HepG2 (cell line): ENCODE results near the gene PPP3CB. TPM values are rescaled to one million over a fixed set of nuclear protein-coding genes. Genes with fewer than 3 reads are reported as not detected.

Experiments used
- ATAC-seq: fragments of 200-7000 bp; cut with Tn5 transposase; 3 replicates; pipeline ENCODE4 v1.9.1; 2020; ENCODE audit warnings: mild to moderate bottlenecking, moderate library complexity
- BruUV-seq: library from RNA; stranded (reverse); fragments of 400-500 nt; replicated peaks from 2 replicates; lab custom pipeline; 2021; lab: Mats Ljungman, UMichigan
- CTCF ChIA-PET: fragments of 300-600 bp; formaldehyde crosslinking; extraction: SDS; loops from one replicate; lab custom pipeline; 2021; ENCODE audit warnings: low total read pairs, inconsistent platforms, low intra/inter-chr PET ratio; lab: Yijun Ruan, JAX
- POLR2A ChIA-PET: fragments of 350-600 bp; sonication (Branson Sonifier 250); formaldehyde crosslinking; loops from one replicate; lab custom pipeline; 2020; ENCODE audit warnings: antibody characterized with exemption, inconsistent platforms; lab: Yijun Ruan, JAX
- DNase-seq: peaks from one replicate; pipeline ENCODE4 v3.0.0-alpha.2; 2015; ENCODE audit warnings: low spot score
- FAIRE-seq: peaks from 3 replicates; lab custom pipeline; 2011; peaks lifted over from hg19 to GRCh38; lab: Jason Lieb, UNC
- H2AFZ ChIP-seq: one replicate; pipeline ENCODE4 v1.6.1; 2011; ENCODE audit warnings: low read length, inconsistent platforms
- H3K27ac ChIP-seq: fragments of 300-600 bp; 3 replicates; pipeline ENCODE4 v1.8.0; 2011; ENCODE audit warnings: mixed run types, mild to moderate bottlenecking, mixed read lengths, low read length, inconsistent platforms; ENCODE audit not compliant: insufficient read depth; ENCODE audit errors: extremely low read length
- H3K27me3 ChIP-seq, 2 experiments: fragments of 200-600 bp in 1 of 2; 2 replicates in 1 of 2; 3 replicates in 1 of 2; pipeline versions ENCODE4 v1.6.0 to v1.8.0; 2011; ENCODE audit warnings: low read length in 2 of 2, mild to moderate bottlenecking in 2 of 2, moderate library complexity in 2 of 2, inconsistent platforms in 1 of 2; ENCODE audit not compliant: insufficient read depth in 2 of 2, control insufficient read depth in 1 of 2
- H3K36me3 ChIP-seq, 2 experiments: fragments of 200-600 bp in 1 of 2; replicated peaks in 1 of 2; 2 replicates in 1 of 2; 3 replicates in 1 of 2; pipeline versions ENCODE4 v1.5.1 to v1.8.0; 2011; ENCODE audit warnings: low read length in 2 of 2, inconsistent platforms in 1 of 2; ENCODE audit not compliant: insufficient read depth in 2 of 2, control insufficient read depth in 1 of 2
- H3K4me1 ChIP-seq: 2 replicates; pipeline ENCODE4 v1.5.1; 2012; ENCODE audit warnings: low read length, inconsistent platforms; ENCODE audit not compliant: insufficient read depth
- H3K4me2 ChIP-seq: 2 replicates; pipeline ENCODE4 v1.6.0; 2011; ENCODE audit warnings: low read depth, low read length, inconsistent platforms
- H3K4me3 ChIP-seq, 3 experiments: fragments of 200-600 bp in 1 of 3; sonication (generic), shearing (Covaris generic) in 1 of 3; replicated peaks in 1 of 3; 2 replicates each; pipeline ENCODE4 v1.5.1; 2011 to 2016; ENCODE audit warnings: low read length in 3 of 3, inconsistent platforms in 2 of 3, low read depth in 2 of 3, mild to moderate bottlenecking in 2 of 3, control low read depth in 1 of 3, mixed read lengths in 1 of 3; ENCODE audit not compliant: insufficient read depth in 1 of 3
- H3K79me2 ChIP-seq: one replicate; pipeline ENCODE4 v1.6.1; 2011; ENCODE audit warnings: low read length, inconsistent platforms; ENCODE audit not compliant: insufficient read depth
- H3K9ac ChIP-seq: 2 replicates; pipeline ENCODE4 v1.6.0; 2011; ENCODE audit warnings: mild to moderate bottlenecking, low read depth, low read length, inconsistent platforms; ENCODE audit not compliant: insufficient read depth
- H3K9me3 ChIP-seq: 2 replicates; pipeline ENCODE4 v1.5.1; 2012; ENCODE audit warnings: mild to moderate bottlenecking, low read length
- H4K20me1 ChIP-seq: 2 replicates; pipeline ENCODE4 v1.6.0; 2011; ENCODE audit warnings: inconsistent platforms, mild to moderate bottlenecking, low read length, moderate library complexity; ENCODE audit not compliant: insufficient read depth
- ARID3A ChIP-seq: IDR thresholded peaks from 2 replicates; pipeline ENCODE4 v1.6.1; 2012; ENCODE audit warnings: low read depth, low read length, improper control_type of control experiment
- ARNTL ChIP-seq: sonication (generic); formaldehyde crosslinking; IDR thresholded peaks from 2 replicates; pipeline ENCODE4 v1.4.0; 2020; ENCODE audit warnings: mild to moderate bottlenecking, missing genetic modification reagents
- FOXP4 ChIP-seq: sonication (generic); formaldehyde crosslinking; IDR thresholded peaks from 2 replicates; pipeline ENCODE4 v1.4.0; 2020; ENCODE audit warnings: missing genetic modification reagents
- GATAD2A ChIP-seq: IDR thresholded peaks from 2 replicates; pipeline ENCODE4 v1.6.1; 2016
- HOXA3 ChIP-seq: sonication (generic); formaldehyde crosslinking; IDR thresholded peaks from 2 replicates; pipeline ENCODE4 v1.5.0; 2020; ENCODE audit warnings: missing genetic modification reagents
- MBD4 ChIP-seq: IDR thresholded peaks from 2 replicates; pipeline ENCODE4 v1.6.1; 2012; ENCODE audit warnings: low read length, inconsistent platforms, borderline replicate concordance
- RBM22 ChIP-seq: fragments of 200-400 bp; formaldehyde crosslinking; optimal IDR thresholded peaks from 2 replicates; pipeline ENCODE3; 2017; ENCODE audit warnings: mild to moderate bottlenecking, low read length, moderate library complexity
- SCMH1 ChIP-seq: sonication (generic); formaldehyde crosslinking; IDR thresholded peaks from 2 replicates; pipeline ENCODE4 v1.9.0; 2021; ENCODE audit warnings: missing genetic modification reagents, mild to moderate bottlenecking, borderline replicate concordance
- SOX13 ChIP-seq, 3 experiments: fragments of 450-650 bp in 1 of 3; sonication (generic) in 1 of 3; formaldehyde crosslinking in 1 of 3; IDR thresholded peaks in 2 of 3; conservative IDR thresholded peaks in 1 of 3; 2 replicates each; pipeline versions ENCODE4 v1.5.0 to v1.6.1; 2016 to 2020; ENCODE audit warnings: antibody characterized with exemption in 1 of 3, mild to moderate bottlenecking in 1 of 3, missing compliant biosample characterization in 1 of 3, missing genetic modification reagents in 1 of 3, moderate library complexity in 1 of 3
- ZMAT5 ChIP-seq: sonication (generic); formaldehyde crosslinking; IDR thresholded peaks from 2 replicates; pipeline ENCODE4 v1.5.0; 2020; ENCODE audit warnings: mild to moderate bottlenecking, low read depth, missing genetic modification reagents, borderline replicate concordance
- ZNF547 ChIP-seq: sonication (generic); formaldehyde crosslinking; IDR thresholded peaks from 2 replicates; pipeline ENCODE4 v1.5.1; 2020; ENCODE audit warnings: mild to moderate bottlenecking, missing genetic modification reagents
- WGBS: methylation state at CpG from one replicate; pipeline ENCODE4 v1.1.6; 2017; ENCODE audit warnings: low lambda C conversion rate; 5-methylcytosine and 5-hydroxymethylcytosine counted together
- in situ Hi-C: cut with HindIII; loops from 2 replicates; pipeline ENCODE4 v1.10.0; 2017; ENCODE audit warnings: low pct_unique_long_range_greater_than_20kb; ENCODE audit not compliant: extremely low pct_ligation_motif_present
- intact Hi-C: fragments of 100-400 bp; cut with micrococcal nuclease; formaldehyde crosslinking; loops from one replicate; pipeline ENCODE4 v1.10.0; 2022; ENCODE audit not compliant: unreplicated experiment
- polyA plus RNA-seq, 8 experiments: library from polyadenylated mRNA; depleted of rRNA in 3 of 8; stranded (reverse) in 7 of 8; unstranded in 1 of 8; fragments of >200 nt; fragmentation: Illumina TruSeq in 4 of 8; extraction: Trizol in 4 of 8; gene quantifications; 2 replicates each; pipeline versions ENCODE4 v1.2.1 to v1.2.3, GENCODE V29; 2011 to 2016; ENCODE audit warnings: low read depth in 4 of 8, missing spikeins in 1 of 8, mixed read lengths in 1 of 8; ENCODE audit not compliant: insufficient read depth in 1 of 8
- total RNA-seq, 5 experiments: library from RNA; depleted of rRNA; stranded (reverse); fragments of >200 nt; fragmentation: Illumina TruSeq; extraction: Trizol; gene quantifications; 2 replicates each; pipeline ENCODE4 v1.2.3, GENCODE V29; 2016; ENCODE audit warnings: low read depth in 1 of 5

Gene PPP3CB
- total and polyA plus RNA-seq, 2 of the 13 experiments (the other 11 are each of a cell fraction or from before 2014, with no cell fraction given) = 8.7 to 11.4 TPM

- no peak for TF ChIP-seq ZMAT5
- no peak for TF ChIP-seq ZNF547 (CRISPR knock-in tag)
- FAIRE-seq (no peak), ATAC-seq (no peak), DNase-seq (no peak)
- Histone ChIP-seq H3K4me1 (peaks cover 1% of the 10 kb centered on the region), H3K36me3 (peaks cover 10 to 16% of the 10 kb centered on the region in 2 experiments; a peak in 4 of 5 replicates), H3K9me3 (no peaks in the 10 kb centered on the region), H3K27me3 (no peaks in the 10 kb centered on the region), H2AFZ (no peak overlapping the region), H3K79me2 (no peaks in the 10 kb centered on the region), H3K27ac (no peak overlapping the region), H3K9ac (no peak overlapping the region), H4K20me1 (no peaks in the 10 kb centered on the region), H3K4me3 (no peak overlapping the region), H3K4me2 (no peak overlapping the region)
- in situ Hi-C loops = no loop called here
- 90% methylated on average over 1 of the region's 1 CpG for WGBS
- BruUV-seq = no TSS peak
- intact Hi-C loops = no loop called here
- ChIA-PET POLR2A (no interaction called here), CTCF (no interaction called here)
Measured at GRCh38 chr10:73534857-73535256, 39.0 kb upstream of the PPP3CB start.

GRCh38 chr10:73529089-73529832 is 33.4 kb upstream of the PPP3CB start:
- ChIA-PET POLR2A (interaction anchor here (1.0 to 1.3 kb wide), 2 partner anchors 96 to 112 kb away, joined by 5 to 6 read pairs; partner anchors contain the start of gene MYOZ1), CTCF (interaction anchor here (0.7 to 2.6 kb wide), 3 partner anchors 111 to 127 kb away, joined by 4 to 85 read pairs (median 5); partner anchors contain the start of genes MYOZ1 and SYNPO2L)
- H3K27me3 ChIP-seq = no peaks in the 10 kb centered on the region
- in situ Hi-C loops (loop anchor here (5.0 kb wide), 1 partner anchor 113 kb away; the partner anchor contains the start of gene MYOZ1), intact Hi-C loops (loop anchor here (1.0 to 2.0 kb wide), 2 partner anchors 58 to 115 kb away; no protein-coding TSS in a partner anchor)
- WGBS = 97% methylated on average over 3 of the region's 5 CpGs
- BruUV-seq = no TSS peak
- H3K4me2 ChIP-seq = no peak overlapping the region
- ATAC-seq (peak; percentile 99), DNase-seq (peak; percentile 89), FAIRE-seq (peak; percentile 98)
- no peak overlapping the region for H3K9ac ChIP-seq
- peaks cover 7 to 11% of the 10 kb centered on the region in 2 experiments; a peak in 3 of 5 replicates for H3K36me3 ChIP-seq
- no peak overlapping the region for H2AFZ ChIP-seq
- H3K4me1 ChIP-seq = peaks cover 6% of the 10 kb centered on the region
- no peak overlapping the region for H3K27ac ChIP-seq
- no peaks in the 10 kb centered on the region for H3K9me3 ChIP-seq
- H3K79me2 ChIP-seq = no peaks in the 10 kb centered on the region
- no peaks in the 10 kb centered on the region for H4K20me1 ChIP-seq
- H3K4me3 ChIP-seq = no peak overlapping the region
- TF ChIP-seq RBM22 (no peak), ARNTL (CRISPR knock-in tag) (no peak), MBD4 (no peak), HOXA3 (CRISPR knock-in tag) (0 out of 2 replicates have a peak, but pooled peaks have one; percentile 17), SCMH1 (no peak), FOXP4 (CRISPR knock-in tag) (0 out of 2 replicates have a peak, but pooled peaks have one; percentile 11), SOX13 (IDR thresholded peaks at IDR 0.05) (no peak), SOX13 (CRISPR knock-in tag; conservative IDR thresholded peaks at IDR 0.05 in 1 of 2, IDR thresholded peaks at IDR 0.05 in 1 of 2) (peak in 1 of 2 experiments; percentile 40; a peak in 1 of 4 replicates), GATAD2A (peak; percentile 35; the same call in 1 of the 2 replicates), ARID3A (no peak)
